ENCODE data around the gene HOMEZ.

DNA sequence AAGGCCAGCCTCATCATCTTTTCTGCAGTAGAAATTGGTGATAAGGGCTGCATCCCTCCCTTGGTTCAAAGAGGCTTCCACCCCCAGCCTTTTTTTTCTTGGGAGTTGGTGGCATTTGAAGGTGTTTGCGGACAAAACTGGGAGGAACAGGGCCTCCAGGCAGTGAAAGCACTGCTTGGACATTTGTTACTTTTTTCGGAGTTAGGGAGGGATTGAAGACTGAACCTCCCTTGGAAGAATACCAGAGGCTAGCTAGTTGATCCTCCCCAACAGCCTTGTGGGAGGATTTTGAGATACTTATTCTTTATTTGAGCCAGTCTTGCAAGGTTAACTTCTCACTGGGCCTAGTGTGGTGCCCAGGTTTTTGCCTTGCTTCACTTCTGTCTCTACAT, 38.5 kb upstream of the HOMEZ start:
- TF ChIP-seq POLR2A (IDR thresholded peaks at IDR 0.05; ENCODE audit: low read length): no peak
- TF ChIP-seq, protein P1, sequence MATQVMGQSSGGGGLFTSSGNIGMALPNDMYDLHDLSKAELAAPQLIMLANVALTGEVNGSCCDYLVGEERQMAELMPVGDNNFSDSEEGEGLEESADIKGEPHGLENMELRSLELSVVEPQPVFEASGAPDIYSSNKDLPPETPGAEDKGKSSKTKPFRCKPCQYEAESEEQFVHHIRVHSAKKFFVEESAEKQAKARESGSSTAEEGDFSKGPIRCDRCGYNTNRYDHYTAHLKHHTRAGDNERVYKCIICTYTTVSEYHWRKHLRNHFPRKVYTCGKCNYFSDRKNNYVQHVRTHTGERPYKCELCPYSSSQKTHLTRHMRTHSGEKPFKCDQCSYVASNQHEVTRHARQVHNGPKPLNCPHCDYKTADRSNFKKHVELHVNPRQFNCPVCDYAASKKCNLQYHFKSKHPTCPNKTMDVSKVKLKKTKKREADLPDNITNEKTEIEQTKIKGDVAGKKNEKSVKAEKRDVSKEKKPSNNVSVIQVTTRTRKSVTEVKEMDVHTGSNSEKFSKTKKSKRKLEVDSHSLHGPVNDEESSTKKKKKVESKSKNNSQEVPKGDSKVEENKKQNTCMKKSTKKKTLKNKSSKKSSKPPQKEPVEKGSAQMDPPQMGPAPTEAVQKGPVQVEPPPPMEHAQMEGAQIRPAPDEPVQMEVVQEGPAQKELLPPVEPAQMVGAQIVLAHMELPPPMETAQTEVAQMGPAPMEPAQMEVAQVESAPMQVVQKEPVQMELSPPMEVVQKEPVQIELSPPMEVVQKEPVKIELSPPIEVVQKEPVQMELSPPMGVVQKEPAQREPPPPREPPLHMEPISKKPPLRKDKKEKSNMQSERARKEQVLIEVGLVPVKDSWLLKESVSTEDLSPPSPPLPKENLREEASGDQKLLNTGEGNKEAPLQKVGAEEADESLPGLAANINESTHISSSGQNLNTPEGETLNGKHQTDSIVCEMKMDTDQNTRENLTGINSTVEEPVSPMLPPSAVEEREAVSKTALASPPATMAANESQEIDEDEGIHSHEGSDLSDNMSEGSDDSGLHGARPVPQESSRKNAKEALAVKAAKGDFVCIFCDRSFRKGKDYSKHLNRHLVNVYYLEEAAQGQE (IDR thresholded peaks at IDR 0.05): no peak
- TF ChIP-seq, protein P2, sequence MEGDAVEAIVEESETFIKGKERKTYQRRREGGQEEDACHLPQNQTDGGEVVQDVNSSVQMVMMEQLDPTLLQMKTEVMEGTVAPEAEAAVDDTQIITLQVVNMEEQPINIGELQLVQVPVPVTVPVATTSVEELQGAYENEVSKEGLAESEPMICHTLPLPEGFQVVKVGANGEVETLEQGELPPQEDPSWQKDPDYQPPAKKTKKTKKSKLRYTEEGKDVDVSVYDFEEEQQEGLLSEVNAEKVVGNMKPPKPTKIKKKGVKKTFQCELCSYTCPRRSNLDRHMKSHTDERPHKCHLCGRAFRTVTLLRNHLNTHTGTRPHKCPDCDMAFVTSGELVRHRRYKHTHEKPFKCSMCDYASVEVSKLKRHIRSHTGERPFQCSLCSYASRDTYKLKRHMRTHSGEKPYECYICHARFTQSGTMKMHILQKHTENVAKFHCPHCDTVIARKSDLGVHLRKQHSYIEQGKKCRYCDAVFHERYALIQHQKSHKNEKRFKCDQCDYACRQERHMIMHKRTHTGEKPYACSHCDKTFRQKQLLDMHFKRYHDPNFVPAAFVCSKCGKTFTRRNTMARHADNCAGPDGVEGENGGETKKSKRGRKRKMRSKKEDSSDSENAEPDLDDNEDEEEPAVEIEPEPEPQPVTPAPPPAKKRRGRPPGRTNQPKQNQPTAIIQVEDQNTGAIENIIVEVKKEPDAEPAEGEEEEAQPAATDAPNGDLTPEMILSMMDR (IDR thresholded peaks at IDR 0.05): no peak
- TF ChIP-seq JUNB (IDR thresholded peaks at IDR 0.05): no peak
- no peak for TF ChIP-seq HDAC2 (IDR thresholded peaks at IDR 0.05)
- TF ChIP-seq, protein P3, sequence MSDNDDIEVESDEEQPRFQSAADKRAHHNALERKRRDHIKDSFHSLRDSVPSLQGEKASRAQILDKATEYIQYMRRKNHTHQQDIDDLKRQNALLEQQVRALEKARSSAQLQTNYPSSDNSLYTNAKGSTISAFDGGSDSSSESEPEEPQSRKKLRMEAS (IDR thresholded peaks at IDR 0.05): no peak
- TF ChIP-seq TFCP2L1 (CRISPR knock-in tag; IDR thresholded peaks at IDR 0.05): no peak
- TF ChIP-seq POLR2AphosphoS2 (conservative IDR thresholded peaks at IDR 0.05; ENCODE audit: low read length): no peak
